Measurements from ENCODE around the gene KRTAP10-3.
"Not testable (repeated sequence)": the region's sequence is repeated elsewhere in the genome, so short reads cannot be mapped to it uniquely, and the experiment has no call there.

Gene KRTAP10-3

GRCh38 chr21:44564886-44565598, 6.4 kb upstream of the KRTAP10-3 start:
- Histone ChIP-seq H3K9me3 (ENCODE audit: control insufficient read depth, low read length) (no peaks in the 10 kb centered on the region), H3K27ac (no peak overlapping the region), H3K36me3 (ENCODE audit: control insufficient read depth, insufficient read depth, low read length) (no peaks in the 10 kb centered on the region), H3K4me1 (no peaks in the 10 kb centered on the region), H3K4me2 (ENCODE audit: low read length) (no peak overlapping the region), H2AFZ (no peak overlapping the region), H3K9ac (no peak overlapping the region), H3K79me2 (no peaks in the 10 kb centered on the region), H3K27me3 (ENCODE audit: control insufficient read depth, insufficient read depth, low read length) (no peaks in the 10 kb centered on the region), H3K4me3 (ENCODE audit: low read depth, low read length) (no peak overlapping the region)
- TF ChIP-seq CTCF (IDR thresholded peaks at IDR 0.05), result no peak

GRCh38 chr21:44564099-44564498, 5.5 kb upstream of the KRTAP10-3 start:
- Histone ChIP-seq H3K27me3 (ENCODE audit: control insufficient read depth, insufficient read depth, low read length) (no peaks in the 10 kb centered on the region), H3K79me2 (no peaks in the 10 kb centered on the region), H3K4me1 (no peaks in the 10 kb centered on the region), H3K4me2 (ENCODE audit: low read length) (no peak overlapping the region), H2AFZ (no peak overlapping the region), H3K27ac (no peak overlapping the region), H3K9me3 (ENCODE audit: control insufficient read depth, low read length) (no peaks in the 10 kb centered on the region), H3K36me3 (ENCODE audit: control insufficient read depth, insufficient read depth, low read length) (no peaks in the 10 kb centered on the region), H3K9ac (no peak overlapping the region), H3K4me3 (ENCODE audit: low read depth, low read length) (no peak overlapping the region)
- TF ChIP-seq CTCF (IDR thresholded peaks at IDR 0.05), result no peak

- not testable (repeated sequence) for H3K9ac ChIP-seq; H3K79me2 ChIP-seq; H3K4me1 ChIP-seq; H3K36me3 ChIP-seq (ENCODE audit: control insufficient read depth, insufficient read depth, low read length); H3K4me3 ChIP-seq (ENCODE audit: low read depth, low read length); H2AFZ ChIP-seq; H3K4me2 ChIP-seq (ENCODE audit: low read length); H3K27me3 ChIP-seq (ENCODE audit: control insufficient read depth, insufficient read depth, low read length); H3K9me3 ChIP-seq (ENCODE audit: control insufficient read depth, low read length); H3K27ac ChIP-seq
Measured at GRCh38 chr21:44558329-44558675, 293 bp downstream of the KRTAP10-3 start.

GRCh38 chr21:44557491-44558328, 885 bp downstream of the KRTAP10-3 start:
- H3K36me3 ChIP-seq (ENCODE audit: control insufficient read depth, insufficient read depth, low read length), result no peaks in the 10 kb centered on the region
- H3K4me3 ChIP-seq (ENCODE audit: low read depth, low read length), result no peak overlapping the region
- H3K9ac ChIP-seq, result no peak overlapping the region
- H3K4me1 ChIP-seq, result no peaks in the 10 kb centered on the region
- no peak for TF ChIP-seq CTCF (IDR thresholded peaks at IDR 0.05)
- H3K27me3 ChIP-seq (ENCODE audit: control insufficient read depth, insufficient read depth, low read length), result no peaks in the 10 kb centered on the region
- H3K27ac ChIP-seq, result no peak overlapping the region
- H2AFZ ChIP-seq, result no peak overlapping the region
- no peaks in the 10 kb centered on the region for H3K9me3 ChIP-seq (ENCODE audit: control insufficient read depth, low read length)
- H3K4me2 ChIP-seq (ENCODE audit: low read length), result no peak overlapping the region
- H3K79me2 ChIP-seq, result no peaks in the 10 kb centered on the region

- no peak overlapping the region for H3K4me3 ChIP-seq (ENCODE audit: low read depth, low read length)
- H3K27me3 ChIP-seq (ENCODE audit: control insufficient read depth, insufficient read depth, low read length), result no peaks in the 10 kb centered on the region
- TF ChIP-seq CTCF (IDR thresholded peaks at IDR 0.05), result no peak
- no peak overlapping the region for H2AFZ ChIP-seq
- no peak overlapping the region for H3K4me2 ChIP-seq (ENCODE audit: low read length)
- no peak overlapping the region for H3K9ac ChIP-seq
- H3K9me3 ChIP-seq (ENCODE audit: control insufficient read depth, low read length), result no peaks in the 10 kb centered on the region
- H3K27ac ChIP-seq, result no peak overlapping the region
- H3K36me3 ChIP-seq (ENCODE audit: control insufficient read depth, insufficient read depth, low read length), result no peaks in the 10 kb centered on the region
- no peaks in the 10 kb centered on the region for H3K79me2 ChIP-seq
- no peaks in the 10 kb centered on the region for H3K4me1 ChIP-seq
Measured at GRCh38 chr21:44556879-44557278, 1.7 kb downstream of the KRTAP10-3 start.

Measured in parathyroid adenoma (tissue), 2 donors.